ENCODE measurements around the gene MRPL27.

GRCh38 chr17:50388728-50389127 lies 15.7 kb upstream of the MRPL27 start:
- TF ChIP-seq CTCF (IDR thresholded peaks at IDR 0.05) (no peak), POLR2A (IDR thresholded peaks at IDR 0.05) (no peak)
